Tibial nerve (tissue), 4 donors: ENCODE data around the gene GPR55. TPM values are rescaled to one million over a fixed set of nuclear protein-coding genes. Genes with fewer than 3 reads are reported as not detected.

Source experiments
- DNase-seq, 2 donors: peaks; one replicate each; pipeline ENCODE4 v3.0.0-alpha.2; 2019; ENCODE audit warnings: low spot score in 2 of 2
- H3K27ac ChIP-seq, 4 donors: fragments of 200-600 bp; sonication (generic) in 3 of 4; one replicate each; pipeline ENCODE4 v1.5.1; 2017 to 2019; ENCODE audit warnings: mild to moderate bottlenecking in 1 of 4
- H3K27me3 ChIP-seq, 2 donors: fragments of 200-600 bp; sonication (generic) in 1 of 2; one replicate each; pipeline versions ENCODE4 v1.5.1 to v1.6.0; 2017 to 2019
- H3K36me3 ChIP-seq, 3 donors: fragments of 200-600 bp; sonication (generic); one replicate each; pipeline ENCODE4 v1.5.1; 2018 to 2019
- H3K4me1 ChIP-seq, 4 donors: fragments of 200-600 bp; sonication (generic) in 3 of 4; one replicate each; pipeline ENCODE4 v1.5.1; 2017 to 2019
- H3K4me3 ChIP-seq, 4 donors: fragments of 200-600 bp; sonication (generic) in 3 of 4; one replicate each; pipeline ENCODE4 v1.5.1; 2017 to 2019; ENCODE audit warnings: mild to moderate bottlenecking in 1 of 4, moderate library complexity in 1 of 4
- H3K9me3 ChIP-seq, 4 donors: fragments of 200-600 bp; sonication (generic) in 3 of 4; one replicate each; pipeline ENCODE4 v1.5.1; 2017 to 2019
- EP300 ChIP-seq, 2 donors: sonication (generic); formaldehyde crosslinking; IDR thresholded peaks; one replicate each; pipeline ENCODE4 v1.6.1; 2017; ENCODE audit warnings: antibody characterized with exemption in 2 of 2, mild to moderate bottlenecking in 1 of 2
- POLR2A ChIP-seq, 2 donors: fragments of 450-650 bp; IDR thresholded peaks; one replicate each; pipeline ENCODE4 v1.6.1; 2017; ENCODE audit warnings: antibody characterized with exemption in 2 of 2, mild to moderate bottlenecking in 2 of 2, moderate library complexity in 2 of 2
- WGBS, 2 donors: methylation state at CpG; one replicate each; pipeline ENCODE4 v1.1.5; 2018; 5-methylcytosine and 5-hydroxymethylcytosine counted together
- total RNA-seq, 4 donors: library from RNA; depleted of rRNA; stranded (reverse); fragments of >200 nt; gene quantifications; one replicate each; pipeline ENCODE4 v1.1.0, GENCODE V29; 2016
- TF ChIP-seq, protein P1 (sequence below), 5 experiments: fragments of 200-600 bp in 3 of 5; fragments of 450-650 bp in 2 of 5; sonication (generic) in 3 of 5; IDR thresholded peaks; one replicate each; pipeline ENCODE4 v1.5.1; 2016 to 2019; ENCODE audit warnings: antibody characterized with exemption in 5 of 5, mild to moderate bottlenecking in 3 of 5, moderate library complexity in 2 of 5

GPR55 gene
- total RNA-seq, 4 donors from 2014 or later = 0.21 TPM; not detected in 3

DNA sequence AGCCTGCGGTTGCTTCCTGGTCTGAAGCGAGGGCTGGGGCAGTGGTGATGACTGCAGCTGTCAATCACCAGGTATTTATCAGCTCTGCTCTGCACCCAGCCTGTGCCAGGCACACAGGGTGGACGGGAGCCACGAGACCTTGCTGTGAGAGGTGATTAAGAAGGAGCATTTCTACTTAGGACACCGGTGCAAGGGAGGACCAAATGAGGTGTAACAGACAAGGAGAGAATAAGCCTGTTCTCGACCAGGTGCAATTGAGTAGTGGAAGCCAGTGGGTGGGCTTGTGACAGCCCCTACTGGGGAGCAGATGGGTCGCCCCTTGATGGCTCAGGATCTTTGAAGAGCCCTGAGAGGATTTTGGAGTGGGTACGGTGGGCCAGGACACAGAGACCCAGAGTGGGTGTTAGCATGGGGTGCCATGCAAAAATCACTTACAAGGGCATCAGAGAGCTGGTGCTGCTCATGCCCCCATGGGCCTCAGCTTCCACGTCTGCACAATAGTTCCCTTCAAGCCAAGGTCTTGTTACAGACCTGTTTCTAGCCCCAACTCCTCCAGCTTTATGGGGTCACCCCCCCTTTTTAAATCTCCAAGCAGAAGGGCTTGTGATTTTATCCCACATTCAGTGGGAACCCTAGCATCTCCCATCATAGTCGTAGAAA lies 24.6 kb downstream of the GPR55 start:
- H3K27me3 ChIP-seq = no peaks in the 10 kb centered on the region
- TF ChIP-seq, protein P1, sequence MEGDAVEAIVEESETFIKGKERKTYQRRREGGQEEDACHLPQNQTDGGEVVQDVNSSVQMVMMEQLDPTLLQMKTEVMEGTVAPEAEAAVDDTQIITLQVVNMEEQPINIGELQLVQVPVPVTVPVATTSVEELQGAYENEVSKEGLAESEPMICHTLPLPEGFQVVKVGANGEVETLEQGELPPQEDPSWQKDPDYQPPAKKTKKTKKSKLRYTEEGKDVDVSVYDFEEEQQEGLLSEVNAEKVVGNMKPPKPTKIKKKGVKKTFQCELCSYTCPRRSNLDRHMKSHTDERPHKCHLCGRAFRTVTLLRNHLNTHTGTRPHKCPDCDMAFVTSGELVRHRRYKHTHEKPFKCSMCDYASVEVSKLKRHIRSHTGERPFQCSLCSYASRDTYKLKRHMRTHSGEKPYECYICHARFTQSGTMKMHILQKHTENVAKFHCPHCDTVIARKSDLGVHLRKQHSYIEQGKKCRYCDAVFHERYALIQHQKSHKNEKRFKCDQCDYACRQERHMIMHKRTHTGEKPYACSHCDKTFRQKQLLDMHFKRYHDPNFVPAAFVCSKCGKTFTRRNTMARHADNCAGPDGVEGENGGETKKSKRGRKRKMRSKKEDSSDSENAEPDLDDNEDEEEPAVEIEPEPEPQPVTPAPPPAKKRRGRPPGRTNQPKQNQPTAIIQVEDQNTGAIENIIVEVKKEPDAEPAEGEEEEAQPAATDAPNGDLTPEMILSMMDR (IDR thresholded peaks at IDR 0.05) = no peak
- TF ChIP-seq POLR2A (IDR thresholded peaks at IDR 0.05) (no peak), EP300 (IDR thresholded peaks at IDR 0.05) (no peak)
- no peak for DNase-seq
- H3K36me3 ChIP-seq = no peaks in the 10 kb centered on the region
- no peak overlapping the region for H3K27ac ChIP-seq
- WGBS, 2 donors = 85% methylated on average over 10 of the region's 10 CpGs
- H3K4me1 ChIP-seq = peaks cover 0 to 8% (median 0%) of the 10 kb centered on the region in 4 donors
- H3K9me3 ChIP-seq = no peaks in the 10 kb centered on the region
- no peak overlapping the region for H3K4me3 ChIP-seq

DNA sequence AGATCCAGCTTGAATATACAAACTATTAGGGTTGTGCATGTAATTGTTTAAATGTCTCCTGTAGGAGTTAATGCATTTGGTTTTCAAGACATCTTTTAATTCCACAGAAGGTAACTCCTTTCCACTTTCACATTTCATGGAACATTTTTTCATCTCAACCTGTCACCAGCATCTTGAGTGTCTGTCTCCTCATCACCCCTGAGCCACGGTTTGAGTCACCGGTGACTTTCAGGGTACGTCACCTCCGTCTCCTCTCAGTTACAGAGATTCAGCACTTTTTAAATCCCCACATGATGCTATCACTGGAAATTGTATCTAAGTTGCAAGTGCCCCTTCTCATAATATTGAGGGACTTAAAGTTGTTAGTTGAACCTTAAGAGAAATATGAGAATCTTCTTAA lies 25.3 kb downstream of the GPR55 start:
- TF ChIP-seq, protein P1 (IDR thresholded peaks at IDR 0.05) = no peak
- TF ChIP-seq POLR2A (IDR thresholded peaks at IDR 0.05) (no peak), EP300 (IDR thresholded peaks at IDR 0.05) (no peak)
- Histone ChIP-seq H3K9me3 (no peaks in the 10 kb centered on the region), H3K4me3 (no peak overlapping the region), H3K27me3 (no peaks in the 10 kb centered on the region), H3K4me1 (peaks cover 0 to 8% (median 0%) of the 10 kb centered on the region in 4 donors), H3K36me3 (no peaks in the 10 kb centered on the region), H3K27ac (no peak overlapping the region)
- DNase-seq = no peak
- 92 to 93% methylated on average over 4 of the region's 4 CpGs for WGBS, 2 donors

- TF ChIP-seq EP300 (IDR thresholded peaks at IDR 0.05) (no peak), POLR2A (IDR thresholded peaks at IDR 0.05) (no peak)
- TF ChIP-seq, protein P1 (IDR thresholded peaks at IDR 0.05) = no peak
Measured at GRCh38 chr2:230899287-230899686, 25.8 kb downstream of the GPR55 start.

DNA sequence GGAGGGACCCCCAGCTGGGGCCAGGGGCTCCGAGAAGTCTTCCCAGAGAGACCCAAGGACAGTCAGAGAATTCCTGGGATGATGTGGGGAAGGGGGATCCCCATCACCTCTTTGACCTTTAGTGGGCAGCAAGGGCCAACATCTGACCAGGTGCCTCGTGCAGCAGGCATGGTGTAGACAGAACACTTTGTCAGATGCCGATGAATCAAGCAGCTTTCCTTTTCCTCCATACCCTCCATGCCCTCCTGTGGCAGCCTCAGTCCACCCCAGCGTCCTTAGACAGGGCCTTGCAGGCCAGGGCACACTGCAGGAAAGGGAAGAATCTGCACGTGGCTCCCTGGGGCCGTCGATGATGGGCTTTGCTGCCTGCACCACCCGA lies 26.3 kb downstream of the GPR55 start:
- Histone ChIP-seq H3K9me3 (no peaks in the 10 kb centered on the region), H3K4me3 (no peak overlapping the region), H3K36me3 (no peaks in the 10 kb centered on the region), H3K27me3 (no peaks in the 10 kb centered on the region), H3K4me1 (peaks cover 0 to 8% (median 2%) of the 10 kb centered on the region in 4 donors), H3K27ac (no peak overlapping the region)
- TF ChIP-seq EP300 (IDR thresholded peaks at IDR 0.05) = no peak
- TF ChIP-seq, protein P1 (IDR thresholded peaks at IDR 0.05) = no peak
- no peak for TF ChIP-seq POLR2A (IDR thresholded peaks at IDR 0.05)
- no peak for DNase-seq
- 50 to 51% methylated on average over 8 of the region's 8 CpGs for WGBS, 2 donors

More at GRCh38 chr2:230899287-230899686, 25.8 kb downstream of the GPR55 start:
- Histone ChIP-seq H3K9me3 (no peaks in the 10 kb centered on the region), H3K4me3 (no peak overlapping the region), H3K27ac (no peak overlapping the region), H3K36me3 (no peaks in the 10 kb centered on the region), H3K27me3 (no peaks in the 10 kb centered on the region), H3K4me1 (peaks cover 0 to 8% (median 0%) of the 10 kb centered on the region in 4 donors)
- WGBS, 2 donors = 15 to 42% methylated on average over 5 of the region's 5 CpGs
- DNase-seq = no peak

- Histone ChIP-seq H3K4me3 (no peak overlapping the region), H3K36me3 (no peaks in the 10 kb centered on the region), H3K9me3 (no peaks in the 10 kb centered on the region), H3K27ac (no peak overlapping the region), H3K4me1 (peaks cover 0 to 8% (median 4%) of the 10 kb centered on the region in 4 donors), H3K27me3 (no peaks in the 10 kb centered on the region)
- TF ChIP-seq, protein P1 (IDR thresholded peaks at IDR 0.05) = no peak
- no peak for TF ChIP-seq POLR2A (IDR thresholded peaks at IDR 0.05)
- no peak for TF ChIP-seq EP300 (IDR thresholded peaks at IDR 0.05)
- DNase-seq = no peak
- WGBS, 2 donors = 88 to 89% methylated on average over 13 of the region's 13 CpGs
Measured at GRCh38 chr2:230898016-230898712, 26.9 kb downstream of the GPR55 start.
